WTC11 (cell line): Measurements from ENCODE around the gene GLT8D1.

ENCODE experiments used
- CTCF ChIP-seq: fragments of 200-600 bp; IDR thresholded peaks from 2 replicates; pipeline ENCODE4 v1.8.0; 2022; ENCODE audit warnings: antibody characterized with exemption
- FOXK1 ChIP-seq: sonication (generic); formaldehyde crosslinking; IDR thresholded peaks from 2 replicates; pipeline ENCODE4 v1.8.0; 2022; ENCODE audit warnings: mild to moderate bottlenecking, moderate library complexity, missing genetic modification reagents
- NR2C2 ChIP-seq: sonication (generic); formaldehyde crosslinking; IDR thresholded peaks from 2 replicates; pipeline ENCODE4 v1.8.0; 2022; ENCODE audit warnings: mild to moderate bottlenecking, missing genetic modification reagents
- OVOL2 ChIP-seq: fragments of 250-450 bp; sonication (Bioruptor Pico); IDR thresholded peaks from 2 replicates; pipeline ENCODE4 v1.9.0; 2021; ENCODE audit warnings: mild to moderate bottlenecking, borderline replicate concordance
- RELA ChIP-seq: sonication (generic); formaldehyde crosslinking; IDR thresholded peaks from 2 replicates; pipeline ENCODE4 v1.8.1; 2022; ENCODE audit warnings: missing genetic modification reagents, mild to moderate bottlenecking, borderline replicate concordance
- SMAD3 ChIP-seq: sonication (generic); formaldehyde crosslinking; IDR thresholded peaks from 2 replicates; pipeline ENCODE4 v1.8.0; 2022; ENCODE audit warnings: missing genetic modification reagents, mild to moderate bottlenecking, borderline replicate concordance

- TF ChIP-seq SMAD3 (CRISPR knock-in tag) (no peak), FOXK1 (no peak), NR2C2 (CRISPR knock-in tag) (no peak), CTCF (no peak), OVOL2 (CRISPR knock-in tag) (no peak), RELA (CRISPR knock-in tag) (no peak)
These were observed 25.8 kb downstream of the GLT8D1 start for GRCh38 chr3:52679811-52680210.
